CD4-positive, alpha-beta T cell treated with Interleukin-17A for 1 hour (primary cell): Measurements from ENCODE around the gene CYP8B1.
"Not testable (repeated sequence)": the region's sequence is repeated elsewhere in the genome, so short reads cannot be mapped to it uniquely, and the experiment has no call there.

Experiments used
- DNase-seq: peaks from one replicate; pipeline ENCODE4 v3.0.0-alpha.2; 2020

Gene CYP8B1

GRCh38 chr3:42884324-42884723 is 8.6 kb upstream of the CYP8B1 start:
- DNase-seq, result no peak

- not testable (repeated sequence) for DNase-seq
Measured at GRCh38 chr3:42883251-42883930, 7.7 kb upstream of the CYP8B1 start.

- peak; percentile 90 for DNase-seq
Measured at GRCh38 chr3:42880601-42881451, 5.1 kb upstream of the CYP8B1 start.

- no peak for DNase-seq
Measured at GRCh38 chr3:42880183-42880582, 4.5 kb upstream of the CYP8B1 start.

- no peak for DNase-seq
Measured at GRCh38 chr3:42877881-42878280, 2.2 kb upstream of the CYP8B1 start.

GRCh38 chr3:42876940-42877720 is 1.5 kb upstream of the CYP8B1 start:
- no peak for DNase-seq

GRCh38 chr3:42876401-42876800 is 722 bp upstream of the CYP8B1 start:
- DNase-seq, result no peak

GRCh38 chr3:42874749-42875148 is 930 bp downstream of the CYP8B1 start:
- no peak for DNase-seq

GRCh38 chr3:42873221-42873982 is 2.3 kb downstream of the CYP8B1 start:
- no peak for DNase-seq

GRCh38 chr3:42872718-42873117 is 3.0 kb downstream of the CYP8B1 start:
- no peak for DNase-seq

- no peak for DNase-seq
Measured at GRCh38 chr3:42871592-42872196, 4.0 kb downstream of the CYP8B1 start.

GRCh38 chr3:42868841-42869240 is 6.8 kb downstream of the CYP8B1 start:
- no peak for DNase-seq

- DNase-seq, result no peak
Measured at GRCh38 chr3:42867138-42867537, 8.5 kb downstream of the CYP8B1 start.

- no peak for DNase-seq
Measured at GRCh38 chr3:42865256-42865655, 10.4 kb downstream of the CYP8B1 start.

- no peak for DNase-seq
Measured at GRCh38 chr3:42864321-42864950, 11.2 kb downstream of the CYP8B1 start.

- no peak for DNase-seq
Measured at GRCh38 chr3:42856544-42856943, 19.1 kb downstream of the CYP8B1 start.

GRCh38 chr3:42855547-42856380 is 19.9 kb downstream of the CYP8B1 start:
- DNase-seq, result no peak

GRCh38 chr3:42855219-42855546 is 20.5 kb downstream of the CYP8B1 start:
- DNase-seq, result no peak

GRCh38 chr3:42853739-42854302 is 21.9 kb downstream of the CYP8B1 start:
- DNase-seq, result no peak

GRCh38 chr3:42853056-42853455 is 22.6 kb downstream of the CYP8B1 start:
- no peak for DNase-seq

- no peak for DNase-seq
Measured at GRCh38 chr3:42852441-42852840, 23.2 kb downstream of the CYP8B1 start.
